ENCODE measurements around the gene CLSTN2. TPM values are rescaled to one million over a fixed set of nuclear protein-coding genes. Genes with fewer than 3 reads are reported as not detected.
"Not testable (repeated sequence)": the region's sequence is repeated elsewhere in the genome, so short reads cannot be mapped to it uniquely, and the experiment has no call there.

The CLSTN2 gene
- total RNA-seq, 2 donors from 2014 or later, result 22.2 to 28.0 TPM

DNA sequence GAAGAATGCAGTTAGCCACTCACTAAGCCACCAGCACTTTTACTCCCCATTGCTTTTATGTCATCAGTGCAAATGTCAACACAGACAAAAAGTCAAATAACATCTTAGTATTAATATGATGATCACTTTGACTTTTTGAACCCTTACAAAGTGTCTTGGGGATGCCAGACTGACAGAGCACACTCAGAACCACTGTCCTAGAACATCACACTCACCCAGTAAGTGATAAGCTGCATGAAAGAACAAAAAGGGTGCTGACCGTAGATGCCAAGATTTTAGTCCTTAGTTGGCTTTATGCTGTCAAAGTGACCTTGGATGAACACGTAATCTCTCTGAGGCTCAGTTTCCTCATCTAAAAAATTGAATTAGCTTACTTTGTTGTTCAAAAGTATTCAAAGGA is 463.4 kb downstream of the CLSTN2 start:
- intact Hi-C loops (cut with DNase I), result no loop called here
- no peak for DNase-seq (ENCODE audit: low spot score)

DNA sequence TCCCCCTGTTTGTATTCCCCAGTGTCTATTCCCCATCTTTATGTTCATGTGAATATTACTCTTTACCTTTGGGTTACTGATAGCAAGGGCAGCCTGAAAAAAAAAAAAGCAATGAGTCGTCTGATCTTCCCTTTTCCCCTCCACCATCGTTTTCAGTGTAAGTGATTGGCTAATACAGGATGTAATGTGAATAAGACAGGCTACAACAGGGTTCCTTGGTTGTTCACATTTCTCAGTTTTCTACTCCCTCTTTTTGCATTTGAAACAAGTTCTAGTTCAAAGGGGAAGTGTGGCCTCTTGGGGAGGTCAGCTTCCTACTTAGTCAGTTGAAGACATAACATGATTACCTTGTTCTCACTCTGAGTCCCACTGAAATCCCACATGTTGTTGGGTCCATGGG is 464.9 kb downstream of the CLSTN2 start:
- DNase-seq (ENCODE audit: low spot score), result no peak
- intact Hi-C loops (cut with DNase I), result no loop called here

DNA sequence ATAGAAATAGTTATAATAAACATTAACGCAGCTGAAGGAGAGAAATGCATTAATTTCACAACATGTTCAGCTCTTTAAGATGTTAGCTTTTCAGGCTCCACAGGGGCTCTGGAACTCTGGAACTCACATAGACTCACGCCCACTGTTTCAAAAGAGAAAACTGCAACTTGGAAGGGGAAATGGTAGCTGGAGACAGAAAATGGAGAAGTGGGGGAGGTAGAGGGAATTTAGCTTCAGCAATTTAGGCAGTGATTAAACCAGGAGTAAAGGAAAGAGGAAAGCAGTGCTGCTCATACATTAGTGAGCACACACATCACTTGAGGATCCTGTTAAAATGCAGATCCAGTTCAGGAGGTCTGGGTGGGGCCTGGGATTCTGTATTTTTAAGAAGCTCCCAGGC is 468.1 kb downstream of the CLSTN2 start:
- intact Hi-C loops (cut with DNase I), result no loop called here
- no peak for DNase-seq (ENCODE audit: low spot score)

DNA sequence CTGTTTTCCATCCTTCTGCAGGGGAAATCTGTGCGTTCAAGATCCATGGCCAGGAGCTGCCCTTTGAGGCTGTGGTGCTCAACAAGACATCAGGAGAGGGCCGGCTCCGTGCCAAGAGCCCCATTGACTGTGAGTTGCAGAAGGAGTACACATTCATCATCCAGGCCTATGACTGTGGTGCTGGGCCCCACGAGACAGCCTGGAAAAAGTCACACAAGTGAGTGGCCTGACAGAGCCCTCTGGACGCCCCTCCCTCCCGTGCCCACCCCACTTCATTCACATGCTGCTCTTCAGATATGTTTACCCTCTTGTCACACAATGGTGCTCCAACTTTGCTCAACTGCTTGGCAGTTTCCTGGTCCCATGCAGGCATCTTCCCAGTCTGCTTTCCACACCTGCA is 468.6 kb downstream of the CLSTN2 start:
- intact Hi-C loops (cut with DNase I), result no loop called here

DNA sequence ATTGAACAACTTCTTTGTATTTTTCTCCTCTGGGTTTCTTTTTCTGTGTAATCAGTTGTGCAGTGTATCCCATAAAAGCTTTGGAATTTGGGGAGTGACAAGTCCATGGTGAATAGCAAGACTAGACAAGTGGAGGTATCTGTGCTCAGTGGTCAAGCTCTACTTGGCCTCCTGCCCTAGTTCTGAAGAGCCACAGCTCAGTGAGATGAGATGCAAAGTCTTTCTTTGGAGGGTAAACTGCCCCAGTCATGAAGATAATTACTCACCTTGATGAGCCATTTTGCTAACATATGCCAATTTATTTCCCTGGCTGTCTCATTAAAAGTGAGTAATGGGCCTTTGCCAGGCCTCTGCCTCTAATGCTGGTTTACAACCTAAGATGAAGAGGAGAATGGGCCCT is 471.7 kb downstream of the CLSTN2 start:
- no peak for DNase-seq (ENCODE audit: low spot score)
- intact Hi-C loops (cut with DNase I), result no loop called here

More for the DNA sequence above, 468.6 kb downstream of the CLSTN2 start:
- no peak for DNase-seq (ENCODE audit: low spot score)

DNA sequence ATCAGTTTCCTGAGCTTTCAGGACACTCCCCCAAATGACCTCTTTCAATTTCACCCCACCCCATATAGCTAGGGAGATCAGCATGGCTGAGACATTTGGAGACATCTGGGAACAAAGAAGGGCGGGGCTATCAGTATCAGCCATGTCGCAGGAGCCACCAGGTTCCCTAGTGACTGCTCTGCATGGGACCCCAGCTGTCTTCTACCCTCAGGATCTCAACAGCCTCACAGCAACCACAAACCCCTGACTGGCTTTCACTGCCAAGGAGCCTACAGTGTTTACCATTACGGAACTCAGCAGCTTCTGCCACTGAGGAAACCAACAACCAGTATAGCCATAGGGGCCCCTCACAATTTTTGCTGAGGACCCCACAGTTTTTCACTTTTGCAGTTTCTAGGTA is 473.3 kb downstream of the CLSTN2 start:
- no peak for DNase-seq (ENCODE audit: low spot score)
- intact Hi-C loops (cut with DNase I), result no loop called here

DNA sequence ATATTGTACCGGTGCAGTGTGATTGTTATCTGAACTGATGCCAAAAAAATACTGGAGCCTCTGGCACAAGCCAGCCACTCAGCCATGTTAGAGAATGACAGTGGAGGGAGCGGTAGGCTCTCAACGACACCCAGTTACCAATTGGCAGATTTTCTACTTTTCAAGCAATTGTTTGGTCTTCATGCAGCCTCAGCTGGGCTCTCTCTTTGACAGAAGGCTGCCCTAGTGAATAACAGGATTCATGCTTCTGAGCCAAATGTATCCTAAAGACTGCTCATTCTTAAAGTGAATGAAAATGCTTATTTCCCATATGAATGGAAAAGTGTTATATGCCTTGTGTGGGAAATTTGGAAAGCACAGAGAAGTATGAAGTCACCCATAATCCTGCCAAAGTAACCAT is 481.7 kb downstream of the CLSTN2 start:
- intact Hi-C loops (cut with DNase I), result no loop called here
- DNase-seq (ENCODE audit: low spot score), result no peak

DNA sequence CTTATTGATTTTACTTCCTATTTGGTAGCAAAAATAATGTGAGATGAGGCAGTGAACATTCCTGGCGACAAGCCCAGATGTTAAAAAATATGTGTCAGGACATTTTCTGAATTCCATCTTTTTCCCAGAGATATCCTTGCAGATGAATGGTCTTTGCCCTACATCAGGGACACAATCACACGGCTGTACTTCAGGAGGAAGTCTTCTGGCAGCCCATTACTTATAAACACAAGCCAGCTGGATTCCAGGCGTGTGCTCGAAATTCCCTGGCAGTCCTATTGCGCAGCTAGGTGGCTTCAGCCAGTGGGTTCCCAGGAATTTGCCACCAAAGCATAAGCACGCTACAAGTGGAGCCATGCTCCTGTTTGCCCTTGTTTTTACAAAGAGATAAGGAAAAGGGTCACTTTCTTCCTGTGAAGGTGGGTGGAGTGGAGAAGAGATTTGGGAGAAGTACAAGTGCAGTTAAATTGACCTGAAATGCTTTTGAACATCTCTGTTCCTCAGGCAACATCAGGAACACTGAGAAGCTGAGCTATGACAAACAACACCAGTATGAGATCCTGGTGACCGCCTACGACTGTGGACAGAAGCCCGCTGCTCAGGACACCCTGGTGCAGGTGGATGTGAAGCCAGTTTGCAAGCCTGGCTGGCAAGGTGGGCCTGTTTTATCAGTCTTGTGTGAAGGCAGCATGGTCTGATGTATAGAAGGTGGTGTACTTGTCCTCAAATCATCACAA is 485.8 kb downstream of the CLSTN2 start:
- no peak for DNase-seq (ENCODE audit: low spot score)
- intact Hi-C loops (cut with DNase I), result no loop called here

DNA sequence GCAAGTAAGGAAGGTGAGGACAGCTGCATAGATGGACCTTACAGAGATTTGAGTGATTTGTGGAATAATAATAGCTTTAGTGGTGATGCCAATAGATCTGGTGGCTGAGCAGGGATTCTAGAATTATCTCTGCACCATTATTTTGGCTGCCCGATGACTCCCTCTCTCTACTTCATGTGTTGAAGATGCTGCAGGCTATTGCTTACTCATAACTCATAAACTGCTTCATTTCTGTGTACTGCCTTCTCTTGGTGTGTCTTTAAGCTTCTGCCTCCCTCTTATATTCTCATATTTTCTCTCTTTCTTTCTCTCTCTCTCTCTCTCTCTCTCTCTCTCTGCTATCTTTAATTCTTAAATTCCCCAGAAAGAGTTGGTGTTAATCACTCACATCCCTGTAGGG is 486.9 kb downstream of the CLSTN2 start:
- intact Hi-C loops (cut with DNase I), result no loop called here
- no peak for DNase-seq (ENCODE audit: low spot score)

DNA sequence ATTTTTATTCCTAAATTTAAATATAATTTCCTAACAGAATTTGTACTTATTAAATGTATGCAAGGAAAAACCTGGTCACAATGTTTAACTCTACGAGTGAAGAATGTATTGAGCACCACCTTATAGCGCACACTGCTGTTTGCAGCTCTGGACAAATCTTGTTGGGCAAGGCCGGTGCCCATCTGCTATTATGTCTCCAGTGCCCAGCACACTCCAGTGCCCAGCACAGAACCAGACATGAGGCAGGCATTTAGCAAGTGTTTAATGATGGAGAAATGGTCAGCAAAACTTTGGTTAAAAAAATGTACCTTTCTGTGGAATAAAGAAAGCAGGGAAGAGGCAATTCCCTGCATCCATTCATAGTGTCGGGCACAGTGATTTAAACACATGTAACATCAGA is 488.2 kb downstream of the CLSTN2 start:
- no peak for DNase-seq (ENCODE audit: low spot score)
- intact Hi-C loops (cut with DNase I), result no loop called here

DNA sequence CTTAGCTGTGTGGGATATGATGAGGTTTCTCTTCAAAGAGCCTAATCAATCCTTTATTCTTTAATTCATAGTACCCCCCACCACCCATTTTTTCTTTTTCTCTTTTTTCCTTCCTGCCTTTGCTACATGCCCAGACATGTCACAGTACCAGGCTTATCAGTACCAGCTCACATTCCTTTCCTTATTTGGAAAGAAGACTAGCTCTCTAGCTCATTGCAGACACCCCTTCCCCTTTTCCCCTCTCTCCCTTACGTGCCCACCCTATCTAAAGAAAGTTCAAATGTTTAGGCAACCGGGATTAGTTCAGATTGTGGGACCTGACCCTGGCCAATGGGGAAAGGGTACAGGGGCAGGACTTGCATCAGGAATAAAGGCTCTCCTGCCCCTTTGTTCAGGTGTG is 488.6 kb downstream of the CLSTN2 start:
- DNase-seq (ENCODE audit: low spot score); intact Hi-C loops (cut with DNase I): not testable (repeated sequence)

DNA sequence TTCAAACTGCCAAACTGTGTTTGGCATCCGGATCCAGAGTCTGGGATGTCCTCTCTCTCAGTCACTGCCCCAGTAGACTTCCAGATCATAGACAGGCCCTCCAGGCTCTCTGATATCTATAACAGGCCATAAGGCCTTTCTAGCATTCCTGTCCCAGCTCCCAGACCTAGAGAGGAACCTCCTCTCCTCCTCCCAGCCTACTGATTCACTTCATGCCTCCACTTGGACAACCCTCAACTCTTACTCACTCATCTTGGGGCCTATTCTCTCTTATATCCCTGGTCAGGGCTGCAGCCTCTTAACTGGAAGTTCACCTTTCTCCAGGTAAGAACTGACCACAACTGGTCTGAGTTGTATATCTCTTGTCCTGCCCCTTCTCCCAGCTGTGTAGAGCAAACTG is 489.2 kb downstream of the CLSTN2 start:
- no peak for DNase-seq (ENCODE audit: low spot score)
- intact Hi-C loops (cut with DNase I), result no loop called here

DNA sequence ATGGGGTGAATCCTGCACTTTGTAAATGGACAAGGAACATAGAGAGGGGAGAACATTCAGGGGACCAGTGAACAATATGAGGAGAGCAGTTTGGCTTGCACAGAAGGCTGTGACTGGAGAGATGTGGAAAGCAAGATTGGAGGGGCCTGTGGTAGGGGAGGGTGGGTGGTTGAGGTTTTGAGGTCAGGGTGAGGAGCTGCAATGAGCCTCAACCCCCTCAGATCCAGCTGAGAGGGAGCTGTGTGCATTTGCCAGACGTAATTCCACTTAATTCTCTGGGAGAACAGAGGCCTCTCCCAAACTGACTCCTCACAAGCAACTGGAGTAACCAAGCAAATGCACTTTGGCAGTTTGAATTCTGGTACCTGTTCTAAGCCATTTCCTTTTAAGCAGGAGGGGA is 489.7 kb downstream of the CLSTN2 start:
- no peak for DNase-seq (ENCODE audit: low spot score)
- intact Hi-C loops (cut with DNase I), result no loop called here

DNA sequence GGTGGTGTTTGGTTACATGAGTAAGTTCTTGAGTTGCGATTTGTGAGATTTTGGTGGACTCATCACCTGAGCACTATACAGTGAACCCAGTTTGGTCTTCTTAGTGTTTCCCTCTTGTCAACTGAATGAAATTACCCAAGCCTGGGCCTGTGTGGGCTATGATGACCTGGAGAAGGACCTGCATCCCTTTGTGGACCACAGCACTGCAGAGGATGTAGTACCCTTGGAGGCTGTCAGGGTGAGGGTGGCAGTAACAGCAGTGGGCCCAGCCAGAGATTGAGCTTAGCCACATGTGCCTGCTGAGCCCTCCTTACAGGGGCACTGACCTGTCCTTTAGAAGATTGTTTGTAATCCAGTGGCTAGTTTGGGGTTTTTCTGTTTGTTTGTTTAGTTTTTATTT is 492.8 kb downstream of the CLSTN2 start:
- no peak for DNase-seq (ENCODE audit: low spot score)
- intact Hi-C loops (cut with DNase I), result no loop called here

DNA sequence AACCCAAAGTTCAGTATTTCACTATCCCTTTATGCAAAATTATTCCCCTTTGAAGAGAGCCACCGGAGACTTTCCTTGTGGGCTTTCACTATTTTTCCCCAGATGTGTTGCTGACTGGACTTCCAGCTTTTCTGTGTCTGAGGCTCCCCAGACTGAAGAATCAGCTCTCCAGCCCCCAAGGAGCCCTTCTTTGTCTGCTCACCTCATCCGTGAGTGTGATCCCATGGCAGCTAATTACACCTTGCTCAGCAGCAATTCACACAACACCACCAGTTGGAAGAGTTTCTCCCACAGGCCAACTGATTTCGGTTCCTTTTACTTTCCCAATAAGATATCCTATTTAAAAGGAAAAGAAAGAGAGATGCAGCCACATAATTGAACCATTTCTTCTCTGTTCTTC is 493.4 kb downstream of the CLSTN2 start:
- DNase-seq (ENCODE audit: low spot score), result no peak
- intact Hi-C loops (cut with DNase I), result no loop called here

DNA sequence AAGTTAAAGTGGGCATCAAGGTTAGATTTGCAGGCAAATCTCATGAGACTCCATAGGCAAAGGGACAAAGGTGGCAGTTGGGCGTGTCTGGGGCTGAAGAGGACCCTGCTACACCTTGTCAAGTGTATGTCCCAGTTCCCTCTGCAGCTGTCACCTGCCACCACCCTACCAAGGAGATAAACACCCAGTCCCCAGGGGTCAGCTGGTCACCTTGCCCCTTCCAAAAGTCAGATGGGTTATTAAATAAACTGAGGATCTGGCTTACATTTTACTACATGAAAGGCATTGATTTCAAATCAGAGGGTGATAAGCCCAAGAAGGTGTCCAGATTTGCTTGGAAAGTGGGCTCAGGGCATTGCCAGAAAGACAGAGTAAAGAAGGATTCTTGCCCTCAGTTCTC is 494.8 kb downstream of the CLSTN2 start:
- intact Hi-C loops (cut with DNase I), result no loop called here
- DNase-seq (ENCODE audit: low spot score), result no peak

DNA sequence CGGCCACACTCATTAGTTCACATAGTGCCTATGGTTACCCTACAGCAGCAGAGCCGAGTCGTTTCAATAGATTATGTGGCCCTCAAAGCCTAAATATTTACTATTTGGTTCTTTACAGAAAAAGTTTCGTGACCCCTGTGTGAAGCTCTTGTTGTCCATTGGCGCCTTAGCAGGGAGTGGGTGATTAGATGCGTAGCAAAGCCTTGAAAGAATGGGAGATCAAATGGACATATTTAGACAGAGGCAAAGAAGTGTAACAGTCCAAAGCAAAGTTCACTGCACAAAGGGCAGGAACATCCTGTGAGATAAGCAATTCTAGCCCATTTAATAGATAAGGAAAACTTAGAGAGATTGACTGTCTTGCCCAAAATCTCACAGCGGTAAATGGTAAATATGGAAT is 495.5 kb downstream of the CLSTN2 start:
- intact Hi-C loops (cut with DNase I), result no loop called here
- no peak for DNase-seq (ENCODE audit: low spot score)

DNA sequence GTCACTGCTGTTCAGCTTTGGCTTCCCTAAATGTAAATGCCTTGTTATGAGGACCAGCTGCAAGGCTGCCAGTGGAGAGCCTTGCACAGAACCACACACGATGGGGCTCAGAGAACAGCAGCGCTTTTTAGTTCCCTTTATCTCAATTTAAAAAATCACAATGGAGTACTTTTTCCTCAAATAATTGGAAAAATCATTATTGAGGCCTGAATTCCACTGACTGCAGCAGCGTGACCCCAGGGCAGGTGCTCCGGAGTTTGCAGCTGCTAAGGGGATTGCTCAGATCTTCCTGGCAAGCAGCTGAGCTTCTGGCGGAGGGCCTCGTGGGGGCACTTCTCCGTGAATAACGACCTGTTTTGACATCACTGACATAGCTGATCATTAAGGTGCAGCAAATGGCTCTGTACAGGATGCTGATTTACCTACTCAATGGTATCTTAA is 497.3 kb downstream of the CLSTN2 start:
- DNase-seq (ENCODE audit: low spot score), result no peak
- intact Hi-C loops (cut with DNase I), result no loop called here

DNA sequence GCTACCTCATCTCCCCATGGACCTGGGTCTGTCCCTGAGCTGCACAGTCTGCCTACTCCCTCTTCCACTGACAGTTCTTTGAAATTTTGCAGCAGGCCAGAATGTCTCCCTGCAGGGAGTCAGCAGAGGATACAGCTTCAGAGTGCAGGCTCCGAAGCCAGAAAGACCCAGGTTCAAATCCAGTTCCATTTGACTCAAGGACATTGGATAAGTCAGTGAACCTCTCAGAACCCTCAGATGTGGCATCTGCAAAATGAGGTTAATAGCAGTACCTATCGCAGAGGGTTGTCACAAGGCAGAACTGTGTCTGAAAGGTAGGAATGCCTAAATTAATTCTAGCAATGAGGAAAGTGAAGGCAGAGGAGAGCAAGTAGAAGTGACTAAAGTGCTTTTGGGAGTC is 498.4 kb downstream of the CLSTN2 start:
- intact Hi-C loops (cut with DNase I), result no loop called here
- DNase-seq (ENCODE audit: low spot score), result no peak

DNA sequence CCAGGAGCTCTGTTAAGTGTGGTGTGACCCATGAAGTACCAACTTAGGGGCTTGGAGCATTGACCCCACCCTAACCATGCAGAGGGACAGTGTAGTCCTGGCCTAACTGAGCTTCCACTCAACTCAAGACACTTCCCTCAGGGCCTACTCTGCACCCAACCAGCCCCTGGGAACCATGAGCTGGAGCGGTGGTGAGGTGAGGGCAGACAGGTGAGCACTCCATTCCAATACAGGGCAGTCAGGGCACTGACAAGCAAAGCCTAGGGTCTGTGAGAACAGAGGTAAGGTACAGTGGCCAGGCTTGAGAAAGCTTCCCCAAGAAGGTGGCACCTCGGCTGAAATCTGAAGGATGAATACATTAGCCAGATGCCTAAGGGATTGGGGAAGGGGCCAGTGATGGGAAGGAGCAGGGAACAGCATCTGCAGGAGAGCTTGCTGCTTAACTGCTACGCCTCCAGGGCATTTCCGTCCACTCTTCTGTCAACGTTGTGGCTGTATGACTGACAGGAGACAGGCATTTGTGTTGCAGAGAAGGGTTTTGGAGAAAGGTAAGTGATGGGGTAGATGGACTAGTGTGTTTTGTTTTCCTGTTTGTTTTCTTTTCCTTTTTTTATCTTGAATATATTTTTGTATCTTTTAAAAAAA is 499.4 kb downstream of the CLSTN2 start:
- DNase-seq (ENCODE audit: low spot score), result no peak
- intact Hi-C loops (cut with DNase I), result no loop called here

DNA sequence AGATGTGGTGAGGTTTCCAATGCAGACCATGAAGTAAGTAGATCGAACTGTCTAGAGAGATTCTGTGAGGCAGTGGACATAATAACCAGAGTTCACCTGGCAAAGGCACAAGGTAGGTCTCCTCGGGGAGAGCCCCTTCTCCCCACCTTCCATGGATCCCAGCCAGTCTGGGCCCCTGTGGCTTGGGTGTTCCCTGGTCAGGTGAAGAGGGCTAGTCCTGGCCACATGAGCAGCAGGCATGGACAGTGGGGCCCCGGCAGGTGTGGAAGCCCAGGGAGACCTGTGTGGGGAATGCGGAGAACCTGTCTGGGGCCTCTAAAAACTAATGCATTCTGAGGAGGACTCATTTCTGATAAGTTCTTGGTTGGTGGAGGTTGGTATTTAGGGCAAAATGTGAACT is 501.4 kb downstream of the CLSTN2 start:
- intact Hi-C loops (cut with DNase I), result no loop called here
- no peak for DNase-seq (ENCODE audit: low spot score)

Measured in posterior vena cava (tissue), 2 donors.